ENCODE measurements around the gene BRME1.

DNA sequence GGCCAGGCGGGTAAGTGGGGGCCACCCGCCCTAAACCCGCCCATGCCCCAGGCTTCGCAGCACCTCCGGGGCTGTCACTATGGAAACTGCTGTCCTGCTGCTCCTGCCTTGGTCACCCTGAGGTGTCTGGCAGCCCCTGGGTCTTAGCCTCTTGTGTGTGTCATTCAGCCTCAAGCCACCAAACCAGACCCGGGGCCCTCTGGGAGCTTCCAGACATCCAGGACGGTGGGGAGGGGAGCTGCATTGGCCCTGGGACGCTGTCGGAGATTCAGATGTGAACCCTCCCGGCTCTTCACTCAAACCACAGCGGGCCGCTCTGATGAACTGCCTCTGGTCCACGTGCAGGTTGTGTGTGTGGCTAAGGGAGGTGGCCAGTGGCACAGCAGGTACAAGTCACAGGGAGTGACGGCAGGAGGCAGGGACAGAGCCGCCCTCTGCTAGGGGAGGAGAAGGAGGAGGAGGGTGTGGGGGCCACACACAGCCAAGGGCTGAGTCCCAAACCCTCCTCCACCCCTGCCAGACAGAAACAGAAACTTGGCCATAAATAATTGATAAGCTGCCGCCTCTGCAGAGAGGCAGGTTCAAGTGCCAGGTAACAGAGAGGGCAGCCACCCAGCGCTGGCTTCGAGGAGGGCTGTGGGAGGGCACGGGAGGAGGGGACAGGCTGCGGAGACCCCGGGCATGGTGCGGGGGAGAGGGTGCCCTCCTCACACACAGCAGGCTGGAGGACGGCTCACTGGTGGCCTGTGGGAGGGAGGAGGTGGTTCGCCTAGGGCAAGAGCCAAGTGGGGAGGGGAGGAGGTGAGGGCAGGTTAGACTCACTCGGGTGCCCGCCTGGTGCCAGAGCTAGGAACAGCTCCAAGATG lies 21.0 kb downstream of the BRME1 start:
- no peak for TF ChIP-seq EZH2 (IDR thresholded peaks at IDR 0.05; ENCODE audit: low read length)
- TF ChIP-seq, protein P1, sequence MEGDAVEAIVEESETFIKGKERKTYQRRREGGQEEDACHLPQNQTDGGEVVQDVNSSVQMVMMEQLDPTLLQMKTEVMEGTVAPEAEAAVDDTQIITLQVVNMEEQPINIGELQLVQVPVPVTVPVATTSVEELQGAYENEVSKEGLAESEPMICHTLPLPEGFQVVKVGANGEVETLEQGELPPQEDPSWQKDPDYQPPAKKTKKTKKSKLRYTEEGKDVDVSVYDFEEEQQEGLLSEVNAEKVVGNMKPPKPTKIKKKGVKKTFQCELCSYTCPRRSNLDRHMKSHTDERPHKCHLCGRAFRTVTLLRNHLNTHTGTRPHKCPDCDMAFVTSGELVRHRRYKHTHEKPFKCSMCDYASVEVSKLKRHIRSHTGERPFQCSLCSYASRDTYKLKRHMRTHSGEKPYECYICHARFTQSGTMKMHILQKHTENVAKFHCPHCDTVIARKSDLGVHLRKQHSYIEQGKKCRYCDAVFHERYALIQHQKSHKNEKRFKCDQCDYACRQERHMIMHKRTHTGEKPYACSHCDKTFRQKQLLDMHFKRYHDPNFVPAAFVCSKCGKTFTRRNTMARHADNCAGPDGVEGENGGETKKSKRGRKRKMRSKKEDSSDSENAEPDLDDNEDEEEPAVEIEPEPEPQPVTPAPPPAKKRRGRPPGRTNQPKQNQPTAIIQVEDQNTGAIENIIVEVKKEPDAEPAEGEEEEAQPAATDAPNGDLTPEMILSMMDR (optimal IDR thresholded peaks at IDR 0.05 in 1 of 3, IDR thresholded peaks at IDR 0.05 in 1 of 3, conservative IDR thresholded peaks at IDR 0.05 in 1 of 3; ENCODE audit: extremely low read depth in 1 of 3, insufficient read depth in 2 of 3, low read length in 3 of 3): no peak
